ENCODE results near the gene DDX50.
A peak's percentile ranks its signal among the peaks of the same experiment; 100 is the strongest.
"Not testable (repeated sequence)": the region's sequence is repeated elsewhere in the genome, so short reads cannot be mapped to it uniquely, and the experiment has no call there.

DDX50 gene

GRCh38 chr10:68900427-68901104 is 549 bp upstream of the DDX50 start:
- DNase-seq (ENCODE audit: low read depth in 2 of 2), result no peak

- no peak for DNase-seq (ENCODE audit: low read depth in 2 of 2)
Measured at GRCh38 chr10:68902382-68902781, 1.3 kb downstream of the DDX50 start.

DNA sequence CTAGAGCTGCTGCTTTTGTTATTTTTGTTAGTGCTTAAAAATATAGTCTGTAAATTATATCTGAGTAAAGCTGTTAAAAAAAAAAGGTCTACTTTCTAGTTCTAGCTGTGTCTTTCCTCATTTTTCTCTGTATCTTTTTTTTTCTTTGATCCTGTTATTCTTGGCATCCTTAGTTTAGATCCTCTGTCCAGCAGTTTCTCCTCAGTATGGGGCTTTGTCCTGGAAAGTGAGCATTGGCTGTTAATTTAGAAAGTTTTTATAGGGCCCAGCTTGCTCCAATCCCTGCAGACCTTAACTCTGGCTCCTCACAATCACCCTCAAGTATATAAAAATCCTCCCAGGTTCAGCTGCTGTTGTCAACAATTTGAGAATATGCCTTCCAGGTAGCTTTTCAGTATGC is 23.5 kb downstream of the DDX50 start:
- DNase-seq (ENCODE audit: low read depth in 2 of 2), result no peak

DNA sequence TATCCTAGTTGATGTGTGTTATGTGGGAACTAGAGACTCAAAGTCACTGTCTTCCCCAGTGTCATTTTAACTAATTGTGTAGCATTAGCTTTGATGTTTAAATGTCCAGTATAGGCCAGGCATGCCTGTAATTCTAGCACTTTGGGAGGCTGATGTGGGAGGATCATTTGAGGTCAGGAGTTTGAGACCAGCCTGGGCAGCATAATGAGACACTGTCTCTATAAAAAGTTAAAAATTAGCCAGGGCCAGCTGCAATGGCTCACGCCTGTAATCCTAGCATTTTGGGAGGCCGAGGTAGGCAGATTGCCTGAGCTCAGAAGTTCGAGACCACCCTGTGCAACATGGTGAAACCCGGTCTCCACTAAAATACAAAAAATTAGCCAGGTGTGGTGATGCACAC is 24.4 kb downstream of the DDX50 start:
- DNase-seq (ENCODE audit: low read depth in 2 of 2), result no peak

- DNase-seq (ENCODE audit: low read depth in 2 of 2), result not testable (repeated sequence)
Measured at GRCh38 chr10:68929157-68929556, 28.0 kb downstream of the DDX50 start.

- not testable (repeated sequence) for DNase-seq (ENCODE audit: low read depth in 2 of 2)
Measured at GRCh38 chr10:68929888-68930287, 28.8 kb downstream of the DDX50 start.

DNA sequence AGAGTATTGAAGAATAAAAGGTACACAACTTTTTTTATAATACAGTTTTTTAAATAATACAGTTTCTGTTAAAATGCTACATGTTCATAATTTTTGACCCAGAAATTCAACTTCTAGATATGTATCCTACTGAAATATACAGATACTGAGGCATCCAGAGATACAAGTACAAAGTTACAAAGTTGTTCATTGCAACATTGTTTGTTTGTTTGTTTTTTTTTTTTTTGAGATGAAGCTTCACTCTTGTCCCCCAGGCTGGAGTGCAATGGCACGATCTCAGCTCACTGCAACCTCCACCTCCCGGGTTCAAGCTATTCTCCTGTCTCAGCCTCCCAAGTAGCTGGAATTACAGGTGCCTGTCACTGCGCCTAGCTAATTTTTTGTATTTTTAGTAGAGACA is 31.7 kb downstream of the DDX50 start:
- not testable (repeated sequence) for DNase-seq (ENCODE audit: low read depth in 2 of 2)

DNA sequence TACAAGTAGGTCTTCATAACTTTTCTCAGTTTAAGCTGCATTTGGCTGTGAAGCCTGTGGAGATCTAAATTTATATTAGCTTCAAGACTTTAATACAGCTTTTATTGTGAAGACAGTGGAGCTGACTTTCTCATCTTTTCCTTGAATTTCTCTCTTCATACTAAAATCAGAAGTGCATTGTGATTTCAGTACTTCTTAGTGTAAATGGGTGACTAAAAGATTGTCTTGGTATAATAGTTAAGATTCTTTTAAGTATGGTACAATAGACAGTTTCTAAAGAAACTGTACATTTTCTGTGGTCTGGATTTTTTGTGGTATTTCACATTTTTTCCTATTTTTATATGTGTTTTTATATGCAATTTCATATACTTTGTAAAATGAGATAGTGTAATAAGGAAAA is 33.9 kb downstream of the DDX50 start:
- DNase-seq (ENCODE audit: low read depth in 2 of 2), result no peak

- DNase-seq (ENCODE audit: low read depth in 2 of 2), result no peak
Measured at GRCh38 chr10:68938117-68938516, 37.0 kb downstream of the DDX50 start.

GRCh38 chr10:68938884-68939283 is 37.8 kb downstream of the DDX50 start:
- DNase-seq (ENCODE audit: low read depth in 2 of 2), result no peak

DNA sequence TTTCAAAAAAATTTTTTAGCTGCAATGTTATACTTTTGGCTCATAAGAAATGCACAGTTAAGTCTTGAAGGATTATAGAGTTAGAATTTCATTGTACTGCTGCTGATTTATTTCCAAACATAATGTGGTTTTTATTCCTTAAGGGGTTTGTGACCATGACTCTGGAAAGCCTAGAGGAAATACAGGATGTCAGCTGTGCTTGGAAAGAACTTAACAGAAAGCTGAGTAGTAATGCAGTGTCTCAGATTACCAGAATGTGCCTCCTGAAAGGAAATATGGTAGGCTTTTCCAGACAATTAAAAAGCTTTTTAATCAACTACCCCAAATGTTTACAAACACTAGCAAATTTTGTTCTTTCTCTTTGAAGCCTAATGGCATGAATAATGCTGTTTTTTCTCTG is 39.8 kb downstream of the DDX50 start:
- not testable (repeated sequence) for DNase-seq (ENCODE audit: low read depth in 2 of 2)

DNA sequence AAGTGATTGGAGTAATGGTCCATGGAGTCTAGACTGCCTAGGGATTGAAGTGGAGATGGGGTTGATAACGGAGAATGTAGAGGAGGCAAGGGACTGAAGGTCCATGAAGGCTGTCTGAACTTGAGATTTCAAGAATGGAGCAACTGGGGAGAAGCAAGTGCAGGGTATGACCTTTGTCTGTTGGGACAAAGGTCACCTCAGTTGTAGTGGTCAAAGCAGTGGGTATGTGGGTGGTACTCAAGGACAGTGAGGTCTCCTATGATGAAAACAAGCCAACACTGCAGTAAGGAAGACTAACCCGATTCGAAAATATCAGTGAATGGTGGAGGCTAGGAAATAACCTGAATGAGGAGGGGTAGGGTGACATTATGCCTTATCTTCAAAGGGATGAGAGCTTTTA is 49.5 kb downstream of the DDX50 start:
- DNase-seq (ENCODE audit: low read depth in 2 of 2), result no peak

GRCh38 chr10:68954904-68955303 is 53.8 kb downstream of the DDX50 start:
- no peak for DNase-seq (ENCODE audit: low read depth in 2 of 2)

DNA sequence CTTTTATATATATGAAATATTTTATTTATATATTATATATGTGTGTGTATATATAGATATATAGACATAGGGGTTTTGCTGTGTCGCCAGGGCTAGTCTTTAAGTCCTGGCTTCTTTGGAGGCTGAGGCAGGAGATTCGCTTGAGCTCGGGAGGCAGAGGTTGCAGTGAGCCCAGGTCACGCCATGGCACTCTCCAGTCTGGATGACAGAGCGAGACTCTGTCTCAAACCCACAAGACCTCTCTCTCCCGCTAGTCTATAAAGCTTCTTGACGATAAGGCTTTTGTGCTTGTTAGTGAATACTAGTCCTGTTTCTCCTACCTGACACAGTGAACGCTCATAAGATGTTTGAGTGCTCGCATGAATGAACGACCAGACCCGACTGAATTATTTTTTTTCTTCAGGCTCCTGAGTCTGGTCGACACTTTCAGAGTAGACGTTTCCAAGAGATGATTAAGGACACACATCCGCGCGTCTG is 54.3 kb downstream of the DDX50 start:
- DNase-seq (ENCODE audit: low read depth in 2 of 2), result peak in 1 of 2 experiments; percentile 5

DNA sequence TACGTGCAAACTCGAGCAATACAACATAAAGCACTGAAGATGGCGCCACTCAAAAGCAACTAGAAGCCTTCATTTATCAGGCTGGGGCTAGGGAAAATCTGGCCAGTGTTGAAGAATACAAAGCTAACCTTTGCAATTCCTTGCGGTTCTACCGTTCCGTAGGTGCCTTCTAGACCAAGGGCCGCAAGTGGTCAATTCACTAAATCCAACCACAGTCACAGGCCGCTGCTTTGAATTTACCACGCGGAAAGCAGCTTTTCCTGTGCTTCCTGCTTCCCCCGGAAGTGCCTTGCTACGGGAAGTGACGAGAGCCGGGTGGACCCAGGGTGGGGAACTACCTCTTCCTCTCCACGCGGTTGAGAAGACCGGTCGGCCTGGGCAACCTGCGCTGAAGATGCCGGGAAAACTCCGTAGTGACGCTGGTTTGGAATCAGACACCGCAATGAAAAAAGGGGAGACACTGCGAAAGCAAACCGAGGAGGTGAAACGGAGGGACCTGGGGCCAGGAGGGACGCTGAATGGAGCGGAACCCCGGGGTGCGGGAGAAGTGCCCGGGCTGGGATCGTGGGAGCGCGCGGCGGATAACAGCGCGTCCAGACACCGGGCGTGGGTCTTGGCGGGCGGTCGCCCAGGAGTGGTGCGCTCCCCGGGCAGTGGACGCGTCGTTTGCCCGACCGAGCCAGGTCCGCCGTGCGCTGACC is 54.9 kb downstream of the DDX50 start, which contains the start of gene DDX21:
DDX21 (plus strand) TSS at position 339 of the 701 bp plus-strand sequence; CDS start at position 395, 56 bp downstream.
- DNase-seq (ENCODE audit: low read depth in 2 of 2), result peak; percentile 84 to 85

- DNase-seq (ENCODE audit: low read depth in 2 of 2), result no peak
Measured at GRCh38 chr10:68957284-68957615, 56.1 kb downstream of the DDX50 start.

DNA sequence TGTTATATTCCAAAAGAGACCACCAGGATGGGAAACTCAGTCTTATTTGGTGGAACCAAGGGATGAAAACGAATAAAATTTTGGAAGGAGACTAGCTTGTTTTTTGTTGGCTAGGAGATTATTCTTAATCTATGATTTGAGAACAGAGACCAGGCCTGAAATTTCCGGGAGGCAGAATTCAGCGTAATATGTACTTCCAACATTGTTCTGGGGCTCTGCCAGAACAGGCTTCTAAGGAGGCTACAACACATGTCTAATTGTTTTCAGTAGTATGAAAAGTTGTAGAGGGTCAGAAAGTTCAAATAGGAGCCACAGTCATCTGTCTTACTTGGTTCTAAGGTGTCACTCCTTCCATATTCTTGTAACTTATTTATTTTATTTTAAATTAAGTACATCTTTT is 56.5 kb downstream of the DDX50 start:
- DNase-seq (ENCODE audit: low read depth in 2 of 2), result no peak

DNA sequence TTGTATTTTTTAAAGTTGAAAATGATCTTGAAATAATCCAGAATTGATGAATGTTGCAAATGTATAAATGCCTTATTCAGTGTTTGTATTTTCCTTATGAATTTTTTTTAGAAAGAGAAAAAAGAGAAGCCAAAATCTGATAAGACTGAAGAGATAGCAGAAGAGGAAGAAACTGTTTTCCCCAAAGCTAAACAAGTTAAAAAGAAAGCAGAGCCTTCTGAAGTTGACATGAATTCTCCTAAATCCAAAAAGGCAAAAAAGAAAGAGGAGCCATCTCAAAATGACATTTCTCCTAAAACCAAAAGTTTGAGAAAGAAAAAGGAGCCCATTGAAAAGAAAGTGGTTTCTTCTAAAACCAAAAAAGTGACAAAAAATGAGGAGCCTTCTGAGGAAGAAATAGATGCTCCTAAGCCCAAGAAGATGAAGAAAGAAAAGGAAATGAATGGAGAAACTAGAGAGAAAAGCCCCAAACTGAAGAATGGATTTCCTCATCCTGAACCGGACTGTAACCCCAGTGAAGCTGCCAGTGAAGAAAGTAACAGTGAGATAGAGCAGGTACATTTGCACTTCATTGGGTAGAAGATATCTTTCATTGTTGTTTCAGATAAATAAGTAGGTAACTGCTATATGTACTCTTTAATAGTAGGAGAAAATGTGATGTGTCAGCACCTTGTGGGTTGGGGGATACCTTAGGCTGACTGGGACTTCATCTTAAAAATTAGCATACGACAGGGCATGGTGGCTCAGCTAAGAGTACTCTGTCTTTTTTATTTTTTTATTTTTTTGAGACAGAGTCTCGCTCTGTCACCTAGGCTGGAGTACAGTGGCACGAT is 58.8 kb downstream of the DDX50 start:
- DNase-seq (ENCODE audit: low read depth in 2 of 2), result no peak

- DNase-seq (ENCODE audit: low read depth in 2 of 2), result no peak
Measured at GRCh38 chr10:68963151-68963550, 62.0 kb downstream of the DDX50 start.

DNA sequence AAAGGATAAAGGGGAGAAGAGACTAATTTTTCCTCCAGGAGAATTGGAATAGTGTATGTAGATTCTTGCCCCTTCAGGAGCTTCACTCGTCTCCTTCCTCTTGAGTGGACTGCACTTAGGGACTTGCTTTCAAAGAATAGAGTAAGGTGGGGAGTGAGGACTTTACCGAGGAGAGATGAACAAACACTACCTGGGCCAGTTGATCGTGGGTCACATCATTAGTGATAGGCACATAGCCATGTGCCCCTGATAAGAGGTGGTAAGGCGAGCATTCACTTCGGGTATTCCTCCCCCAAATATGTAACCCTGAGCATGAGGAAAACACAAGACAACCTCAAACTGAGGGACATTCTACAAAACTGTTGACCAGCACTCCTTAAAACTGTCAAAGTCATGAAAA is 72.9 kb downstream of the DDX50 start:
- DNase-seq (ENCODE audit: low read depth in 2 of 2), result no peak

DNA sequence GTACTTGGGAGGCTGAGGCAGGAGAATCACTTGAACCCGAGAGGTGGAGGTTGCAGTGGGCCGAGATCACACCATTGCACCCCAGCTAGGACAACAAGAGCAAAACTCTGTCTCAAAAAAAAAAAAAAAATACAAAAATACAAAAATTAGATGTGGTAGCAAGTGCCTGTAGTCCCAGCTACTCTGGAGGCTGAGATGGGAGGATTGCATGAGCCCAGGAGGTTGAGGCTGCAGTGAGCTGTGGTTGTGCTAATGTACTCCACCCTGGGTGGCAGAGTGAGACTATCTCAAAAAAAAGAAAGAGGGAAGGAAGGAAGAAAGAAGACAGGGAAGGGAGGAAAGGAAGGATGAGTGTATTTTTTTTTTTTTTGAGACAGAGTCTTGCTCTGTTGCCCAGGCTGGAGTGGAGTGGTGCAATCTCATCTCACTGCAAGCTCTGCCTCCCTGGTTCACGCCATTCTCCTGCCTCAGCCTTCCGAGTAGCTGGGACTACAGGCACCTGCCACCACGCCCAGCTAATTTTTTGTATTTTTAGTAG is 74.9 kb downstream of the DDX50 start:
- not testable (repeated sequence) for DNase-seq (ENCODE audit: low read depth in 2 of 2)

- DNase-seq (ENCODE audit: low read depth in 2 of 2), result not testable (repeated sequence)
Measured at GRCh38 chr10:68979738-68980137, 78.6 kb downstream of the DDX50 start.

Measured in stimulated activated CD4-positive, alpha-beta T cell treated with anti-CD3 and anti-CD28 coated beads, Interleukin-12 subunit alpha, Interleukin-12 subunit beta, amount 100 ng/mL, for 24 hours (primary cell).